HuH-7 (cell line): ENCODE data around the gene CLCF1.
"Not testable (repeated sequence)": the region's sequence is repeated elsewhere in the genome, so short reads cannot be mapped to it uniquely, and the experiment has no call there.

Source experiments
- DNase-seq: peaks from one replicate; pipeline ENCODE4 v3.0.0; 2011; ENCODE audit warnings: low spot score

The CLCF1 gene

DNA sequence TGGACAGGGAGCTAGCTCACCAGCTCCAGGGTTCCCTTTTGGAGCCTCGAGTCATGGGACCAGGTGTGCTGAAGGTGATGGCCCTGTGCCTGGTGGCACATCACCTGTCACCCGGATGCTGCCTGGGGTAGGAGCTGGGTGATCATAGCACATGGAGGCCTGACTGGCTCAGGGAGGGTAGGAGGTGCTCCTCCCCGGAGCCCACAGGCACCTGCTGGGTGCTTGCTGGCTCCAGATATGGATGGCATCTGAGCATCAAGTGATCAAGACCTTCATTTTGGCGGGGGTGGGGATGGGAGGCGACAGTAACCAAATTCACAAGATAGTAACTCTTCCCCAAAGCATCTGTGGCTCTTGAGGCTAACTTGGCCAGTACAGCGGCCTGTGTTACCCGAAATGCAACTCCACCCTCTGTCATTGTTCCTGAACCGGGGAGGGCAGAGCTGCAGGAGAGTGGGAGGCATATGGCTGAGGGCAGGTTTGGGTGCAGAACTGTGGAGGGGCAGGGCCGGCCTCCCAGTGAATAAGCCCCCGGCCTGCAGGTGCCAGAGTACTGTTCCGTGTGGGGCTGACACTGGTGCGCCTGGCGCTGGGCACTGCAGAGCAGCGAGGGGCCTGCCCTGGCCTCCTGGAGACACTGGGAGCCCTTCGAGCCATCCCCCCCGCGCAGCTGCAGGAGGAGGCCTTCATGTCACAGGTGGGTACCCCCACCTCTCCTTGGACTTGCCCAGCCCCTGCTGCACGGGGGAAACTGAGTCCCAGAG lies 35.2 kb upstream of the CLCF1 start:
- no peak for DNase-seq

- no peak for DNase-seq
Observed at GRCh38 chr11:67407688-67408163, 34.3 kb upstream of the CLCF1 start.

- peak; percentile 94 for DNase-seq
Observed at GRCh38 chr11:67406969-67407687, 33.7 kb upstream of the CLCF1 start.

- DNase-seq: no peak
Observed at GRCh38 chr11:67406420-67406968, 33.1 kb upstream of the CLCF1 start.

- no peak for DNase-seq
Observed at GRCh38 chr11:67405688-67406339, 32.4 kb upstream of the CLCF1 start.

DNA sequence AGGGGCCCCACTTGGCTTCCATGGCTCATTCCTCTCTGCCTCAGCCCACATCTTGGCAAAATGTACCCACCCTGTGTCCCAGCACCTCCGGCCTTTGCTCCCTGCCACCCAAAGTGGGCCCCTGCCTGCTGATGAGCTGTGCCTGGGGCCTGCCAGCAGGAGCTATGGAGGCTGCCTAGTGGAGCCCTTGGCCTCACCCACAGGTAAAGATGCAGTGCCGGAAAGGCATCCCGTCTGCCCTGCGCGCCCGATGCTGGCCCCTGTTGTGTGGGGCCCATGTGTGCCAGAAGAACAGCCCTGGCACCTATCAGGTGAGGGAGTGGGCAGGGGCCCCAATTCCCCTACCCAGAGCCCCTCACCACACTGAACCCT lies 31.8 kb upstream of the CLCF1 start:
- DNase-seq: no peak

DNA sequence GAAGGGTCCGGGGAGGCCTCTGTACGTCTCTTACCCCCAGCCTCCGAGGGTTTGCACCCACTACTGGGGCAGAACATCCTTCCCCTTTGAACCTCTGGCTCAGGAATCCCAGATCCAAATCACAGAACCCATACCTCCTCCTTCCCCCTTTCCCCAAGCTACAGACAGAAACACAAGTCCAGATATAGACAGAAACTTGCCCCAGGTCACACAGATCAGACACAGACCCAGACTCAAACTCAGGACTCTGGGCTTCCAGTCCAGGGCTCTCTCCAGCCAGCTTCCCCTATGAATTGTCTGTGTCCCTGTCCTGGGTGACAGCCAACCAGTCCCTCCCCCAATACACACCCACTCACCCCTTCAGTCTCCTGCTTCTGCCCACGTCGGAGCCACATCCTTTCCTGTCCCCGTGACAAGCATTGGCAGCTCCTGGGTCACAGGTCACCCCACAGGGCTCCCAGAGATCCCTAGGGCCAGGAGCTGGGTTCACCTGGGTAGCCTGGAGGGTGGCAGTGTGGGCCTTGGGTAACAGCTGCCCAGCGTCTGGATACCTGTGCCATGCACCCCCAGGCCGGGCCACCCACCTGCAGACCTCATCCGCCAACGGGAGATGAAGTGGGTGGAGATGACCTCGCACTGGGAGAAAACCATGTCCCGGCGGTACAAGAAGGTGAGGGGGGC lies 31.3 kb upstream of the CLCF1 start:
- no peak for DNase-seq

DNA sequence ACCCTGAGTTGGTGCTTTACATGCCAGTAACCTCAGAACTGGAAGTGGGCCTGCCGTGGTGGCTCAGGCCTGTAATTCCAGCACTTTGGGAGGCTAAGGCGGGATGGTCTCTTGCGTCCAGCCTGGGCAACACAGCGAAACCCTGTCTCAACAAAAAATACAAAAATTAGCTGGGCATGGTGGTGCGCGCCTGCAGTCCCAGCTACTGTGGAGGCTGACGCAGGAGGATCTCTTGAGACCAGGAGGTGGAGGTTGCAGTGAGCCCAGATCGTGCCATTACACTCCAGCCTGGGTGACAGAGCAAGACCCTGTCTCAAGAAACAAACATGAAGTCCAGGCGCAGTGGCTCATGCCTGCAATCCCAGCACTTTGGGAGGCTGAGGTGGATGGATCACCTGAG lies 29.7 kb upstream of the CLCF1 start:
- DNase-seq: not testable (repeated sequence)

DNA sequence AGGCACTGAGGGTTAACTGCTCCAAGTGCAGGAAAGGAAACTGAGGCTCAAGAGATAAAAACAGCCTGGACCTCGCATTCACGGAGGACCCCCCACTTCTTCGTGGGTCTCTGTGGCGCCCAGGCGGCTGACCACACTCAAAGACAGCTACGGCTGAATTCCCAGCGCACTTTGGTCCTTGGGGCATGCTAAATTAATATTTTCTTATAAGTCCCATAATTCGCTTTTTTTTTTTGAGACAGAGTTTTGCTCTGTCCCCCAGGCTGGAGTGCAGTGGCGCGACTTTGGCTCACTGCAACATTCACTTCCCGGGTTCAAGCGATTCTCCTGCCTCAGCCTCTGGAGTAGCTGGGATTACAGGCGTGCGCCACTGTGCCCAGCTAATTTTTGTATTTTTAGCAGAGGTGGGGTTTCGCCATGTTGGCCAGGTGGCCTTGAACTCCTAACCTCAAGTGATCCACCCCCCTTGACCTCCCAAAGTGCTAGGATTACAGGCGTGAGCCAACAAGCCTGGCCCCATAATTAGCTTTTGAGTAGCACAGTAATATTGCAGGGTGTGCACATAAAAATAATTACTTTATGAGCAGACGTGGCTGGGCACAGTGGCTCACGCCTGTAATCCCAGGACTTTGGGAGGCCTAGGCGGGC lies 28.9 kb upstream of the CLCF1 start:
- not testable (repeated sequence) for DNase-seq

- DNase-seq: peak; percentile 100
Observed at GRCh38 chr11:67401495-67402191, 28.2 kb upstream of the CLCF1 start, which contains the start of gene PPP1CA. PPP1CA (minus strand) TSS chr11:67401858; CDS start chr11:67401782, 76 bp downstream.

DNA sequence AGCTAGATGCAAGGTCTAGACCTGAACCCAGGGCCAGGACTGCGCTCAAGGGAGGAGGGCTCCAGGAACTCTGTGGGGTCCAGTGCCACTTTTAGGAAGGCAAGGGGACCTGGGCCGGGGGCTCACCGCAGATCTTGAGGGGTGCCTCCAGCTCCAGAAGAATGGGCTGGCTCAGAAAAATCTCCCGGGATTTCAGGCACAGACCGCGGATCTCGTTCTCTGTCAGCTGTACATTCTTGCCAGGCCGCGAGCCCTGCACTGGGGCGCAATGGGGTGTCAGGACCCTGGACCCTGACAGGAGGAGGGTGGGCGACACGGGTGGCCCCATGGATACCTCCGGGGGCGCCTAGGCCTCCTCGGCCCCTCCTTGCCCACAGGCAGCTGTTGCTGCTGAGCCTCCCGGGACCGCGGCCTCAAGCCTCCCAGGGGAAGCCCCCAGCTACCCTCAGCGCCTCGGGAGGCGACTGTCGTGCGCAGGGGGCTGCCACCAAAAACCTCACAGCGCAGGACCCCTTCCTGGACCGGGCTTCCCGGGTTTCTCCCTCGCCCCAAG lies 27.6 kb upstream of the CLCF1 start:
- no peak for DNase-seq

- DNase-seq: no peak
Observed at GRCh38 chr11:67400251-67400941, 27.0 kb upstream of the CLCF1 start.

- DNase-seq: no peak
Observed at GRCh38 chr11:67398661-67399563, 25.5 kb upstream of the CLCF1 start.

- no peak for DNase-seq
Observed at GRCh38 chr11:67397986-67398660, 24.7 kb upstream of the CLCF1 start.

DNA sequence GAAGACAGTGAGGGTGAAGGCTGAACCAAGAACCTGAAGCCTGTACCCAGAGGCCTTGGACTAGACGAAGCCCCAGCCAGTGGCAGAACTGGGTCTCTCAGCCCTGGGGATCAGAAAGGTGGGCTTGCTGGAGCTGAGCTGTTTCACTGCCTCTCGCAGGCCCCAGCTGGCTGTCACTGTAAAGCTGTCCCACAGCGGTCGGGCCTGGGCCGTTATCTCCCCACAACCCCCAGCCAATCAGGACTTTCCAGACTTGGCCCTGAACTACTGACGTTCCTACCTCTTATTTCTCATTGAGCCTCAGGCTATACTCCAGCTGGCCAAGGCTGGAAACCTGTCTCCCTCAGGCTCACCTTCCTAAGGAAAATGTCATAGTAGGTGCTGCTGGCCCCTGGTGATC lies 24.1 kb upstream of the CLCF1 start:
- DNase-seq: no peak

- DNase-seq: no peak
Observed at GRCh38 chr11:67396587-67397389, 23.4 kb upstream of the CLCF1 start.

DNA sequence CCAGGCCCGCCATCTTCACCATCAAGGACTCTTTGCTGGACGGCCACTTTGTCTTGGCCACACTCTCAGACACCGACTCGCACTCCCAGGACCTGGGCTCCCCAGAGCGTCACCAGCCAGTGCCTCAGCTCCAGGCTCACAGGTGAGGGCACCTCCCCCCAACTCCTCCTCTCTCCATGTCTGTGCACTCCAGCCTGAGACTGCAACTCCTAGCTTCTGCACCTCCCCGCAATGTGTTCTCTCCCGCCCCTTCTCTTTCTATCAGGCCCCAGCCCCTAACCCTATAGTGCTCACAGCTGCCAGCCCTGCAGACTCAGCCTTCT lies 22.8 kb upstream of the CLCF1 start:
- no peak for DNase-seq
